RWPE2 (cell line): ENCODE measurements around the gene CTSL.
"Not testable (repeated sequence)": the region's sequence is repeated elsewhere in the genome, so short reads cannot be mapped to it uniquely, and the experiment has no call there.

Experiments used
- ATAC-seq: fragments of 200-7000 bp; cut with Tn5 transposase; 3 replicates; pipeline ENCODE4 v1.9.1; 2021; ENCODE audit warnings: low read depth
- DNase-seq: peaks from one replicate; pipeline ENCODE4 v3.0.0-alpha.2; 2020; ENCODE audit warnings: low spot score
- H3K27ac ChIP-seq: fragments of 450-650 bp; 2 replicates; pipeline ENCODE4 v1.5.1; 2017; ENCODE audit warnings: mild to moderate bottlenecking; ENCODE audit not compliant: poor library complexity, severe bottlenecking
- H3K27me3 ChIP-seq: fragments of 250-450 bp; sonication (Bioruptor Pico); 2 replicates; pipeline ENCODE4 v1.5.1; 2021; ENCODE audit warnings: mild to moderate bottlenecking, moderate library complexity; ENCODE audit not compliant: insufficient read depth, poor library complexity, severe bottlenecking
- H3K36me3 ChIP-seq: fragments of 250-450 bp; sonication (Bioruptor Pico); 2 replicates; pipeline ENCODE4 v1.5.1; 2020; ENCODE audit warnings: low read depth, mild to moderate bottlenecking, moderate library complexity
- H3K4me1 ChIP-seq: fragments of 250-450 bp; sonication (Bioruptor Pico); 2 replicates; pipeline ENCODE4 v1.5.1; 2021; ENCODE audit warnings: mild to moderate bottlenecking, moderate library complexity; ENCODE audit not compliant: insufficient read depth, poor library complexity, severe bottlenecking
- H3K4me3 ChIP-seq: fragments of 250-450 bp; sonication (Bioruptor Pico); 2 replicates; pipeline ENCODE4 v1.5.1; 2021; ENCODE audit warnings: mild to moderate bottlenecking, moderate library complexity; ENCODE audit not compliant: severe bottlenecking
- H3K9me3 ChIP-seq: fragments of 250-450 bp; sonication (Bioruptor Pico); 2 replicates; pipeline ENCODE4 v1.5.1; 2021; ENCODE audit warnings: mild to moderate bottlenecking, moderate library complexity; ENCODE audit not compliant: severe bottlenecking
- CTCF ChIP-seq: fragments of 450-650 bp; IDR thresholded peaks from one replicate; pipeline ENCODE4 v1.5.1; 2017; ENCODE audit warnings: mild to moderate bottlenecking, moderate library complexity; ENCODE audit not compliant: poor library complexity, severe bottlenecking

The CTSL gene

GRCh38 chr9:87749335-87750035, 23.6 kb downstream of the CTSL start:
- H3K27ac ChIP-seq, result no peak overlapping the region
- no peaks in the 10 kb centered on the region for H3K27me3 ChIP-seq
- no peak for ATAC-seq
- no peaks in the 10 kb centered on the region for H3K9me3 ChIP-seq
- DNase-seq, result no peak
- TF ChIP-seq CTCF, result no peak
- no peaks in the 10 kb centered on the region for H3K36me3 ChIP-seq
- H3K4me3 ChIP-seq, result no peak overlapping the region
- H3K4me1 ChIP-seq, result no peaks in the 10 kb centered on the region

- Histone ChIP-seq H3K4me3 (no peak overlapping the region), H3K27me3 (no peaks in the 10 kb centered on the region), H3K4me1 (no peaks in the 10 kb centered on the region), H3K36me3 (no peaks in the 10 kb centered on the region), H3K9me3 (no peaks in the 10 kb centered on the region), H3K27ac (no peak overlapping the region)
- no peak for DNase-seq
- no peak for TF ChIP-seq CTCF
- no peak for ATAC-seq
These were observed 24.8 kb downstream of the CTSL start for GRCh38 chr9:87750726-87751125.

- no peak for ATAC-seq
- H3K36me3 ChIP-seq, result no peaks in the 10 kb centered on the region
- H3K4me3 ChIP-seq, result no peak overlapping the region
- no peaks in the 10 kb centered on the region for H3K4me1 ChIP-seq
- no peak for TF ChIP-seq CTCF
- H3K27ac ChIP-seq, result no peak overlapping the region
- no peak for DNase-seq
- H3K27me3 ChIP-seq, result no peaks in the 10 kb centered on the region
- H3K9me3 ChIP-seq, result no peaks in the 10 kb centered on the region
These were observed 25.5 kb downstream of the CTSL start for GRCh38 chr9:87751423-87751822.

GRCh38 chr9:87751868-87752267, 25.9 kb downstream of the CTSL start:
- no peak for TF ChIP-seq CTCF
- no peak for ATAC-seq
- no peak overlapping the region for H3K27ac ChIP-seq
- no peak for DNase-seq
- no peak overlapping the region for H3K4me3 ChIP-seq
- H3K4me1 ChIP-seq, result no peaks in the 10 kb centered on the region
- no peaks in the 10 kb centered on the region for H3K27me3 ChIP-seq
- H3K36me3 ChIP-seq, result no peaks in the 10 kb centered on the region
- no peaks in the 10 kb centered on the region for H3K9me3 ChIP-seq

GRCh38 chr9:87753313-87753712, 27.4 kb downstream of the CTSL start:
- Histone ChIP-seq H3K4me1 (no peaks in the 10 kb centered on the region), H3K27me3 (no peaks in the 10 kb centered on the region), H3K27ac (no peak overlapping the region), H3K9me3 (no peaks in the 10 kb centered on the region), H3K36me3 (no peaks in the 10 kb centered on the region), H3K4me3 (no peak overlapping the region)
- no peak for TF ChIP-seq CTCF
- ATAC-seq (no peak), DNase-seq (no peak)

GRCh38 chr9:87758330-87758729, 32.4 kb downstream of the CTSL start:
- not testable (repeated sequence) for H3K9me3 ChIP-seq, DNase-seq, H3K36me3 ChIP-seq, H3K4me3 ChIP-seq, H3K4me1 ChIP-seq, ATAC-seq, H3K27me3 ChIP-seq, H3K27ac ChIP-seq

- H3K36me3 ChIP-seq, H3K9me3 ChIP-seq, ATAC-seq, H3K4me1 ChIP-seq, DNase-seq, H3K27me3 ChIP-seq, H3K27ac ChIP-seq, H3K4me3 ChIP-seq: not testable (repeated sequence)
These were observed 34.1 kb downstream of the CTSL start for GRCh38 chr9:87759980-87760379.
